Mucosa of descending colon (tissue), 3 donors: ENCODE data around the gene CFAP20DC. TPM values are rescaled to one million over a fixed set of nuclear protein-coding genes. Genes with fewer than 3 reads are reported as not detected.
"Not testable (repeated sequence)": the region's sequence is repeated elsewhere in the genome, so short reads cannot be mapped to it uniquely, and the experiment has no call there.

Experiments used
- ATAC-seq: fragments of 200-7000 bp; cut with Tn5 transposase; one replicate; pipeline ENCODE4 v1.9.1; 2020; ENCODE audit warnings: mild to moderate bottlenecking, moderate library complexity
- DNase-seq, 3 donors: peaks; one replicate each; pipeline ENCODE4 v3.0.0-alpha.2; 2020
- H3K36me3 ChIP-seq: fragments of 200-600 bp; one replicate; pipeline ENCODE4 v1.8.0; 2021; ENCODE audit warnings: low read depth, mild to moderate bottlenecking
- H3K4me1 ChIP-seq: fragments of 200-600 bp; one replicate; pipeline ENCODE4 v1.8.0; 2021; ENCODE audit warnings: low read depth, mild to moderate bottlenecking
- H3K4me3 ChIP-seq: fragments of 200-600 bp; one replicate; pipeline ENCODE4 v1.8.0; 2021; ENCODE audit warnings: mild to moderate bottlenecking
- H3K9me3 ChIP-seq: fragments of 200-600 bp; one replicate; pipeline ENCODE4 v1.8.0; 2021; ENCODE audit warnings: mild to moderate bottlenecking
- CTCF ChIP-seq: fragments of 200-600 bp; IDR thresholded peaks from one replicate; pipeline ENCODE4 v1.8.0; 2022; ENCODE audit warnings: antibody characterized with exemption, mild to moderate bottlenecking
- intact Hi-C, 2 donors: fragments of 100-400 bp; cut with DNase I in 1 of 2; cut with micrococcal nuclease in 1 of 2; formaldehyde crosslinking; loops; one replicate each; pipeline versions ENCODE4 v1.11.0 to v1.11.1; 2022; cut with DNase I, micrococcal nuclease
- total RNA-seq, 3 donors: library from RNA; stranded (reverse); fragmentation: NEBNext Ultra II Directional in 2 of 3; extraction: Animal tissue kit (Norgen Biotek cat#: 25700) in 2 of 3; gene quantifications; one replicate each; pipeline versions ENCODE4 v1.2.1 to v1.2.4, GENCODE V29; 2021 to 2023
- donor health status: DM: no; HTN: no; CAD: no; lungs with moderate emphysema.
- donor health status: DM: no; HTN: no; CAD: no.
- donor health status: DM: no; HTN: yes; CAD: no.

CFAP20DC gene
- total RNA-seq, 3 donors from 2014 or later = 0.49 to 1.0 (median 0.57) TPM

GRCh38 chr3:58857402-58857801 is 192.4 kb downstream of the CFAP20DC start:
- ATAC-seq = peak; percentile 63
- Histone ChIP-seq H3K36me3 (no peaks in the 10 kb centered on the region), H3K4me1 (peaks cover 10% of the 10 kb centered on the region), H3K4me3 (no peak overlapping the region), H3K9me3 (no peaks in the 10 kb centered on the region)
- TF ChIP-seq CTCF = no peak
- DNase-seq = peak in 1 of 3 donors; percentile 2
- intact Hi-C loops = no loop called here

DNA sequence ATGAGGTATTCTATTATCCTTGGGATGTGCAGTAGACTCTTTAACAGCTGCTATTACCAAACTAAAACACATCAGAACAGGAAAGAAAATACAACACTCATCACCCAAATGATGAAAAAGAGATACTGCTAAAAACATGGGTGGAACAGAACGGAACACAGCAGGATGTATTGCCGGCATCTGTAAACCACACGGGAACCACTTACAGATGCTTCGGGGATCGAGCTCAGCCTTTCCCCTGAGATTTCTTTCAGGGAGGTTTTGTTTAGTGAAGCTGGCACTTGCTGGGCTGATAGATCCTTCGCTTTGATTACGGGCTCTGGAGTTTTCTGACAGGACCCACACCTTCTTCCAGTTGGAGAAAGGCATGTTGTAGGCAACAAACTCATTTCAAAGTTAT is 201.0 kb downstream of the CFAP20DC start:
- DNase-seq (no peak), ATAC-seq (no peak)
- no peak for TF ChIP-seq CTCF
- intact Hi-C loops = no loop called here
- no peaks in the 10 kb centered on the region for H3K36me3 ChIP-seq
- H3K4me1 ChIP-seq = no peaks in the 10 kb centered on the region
- no peak overlapping the region for H3K4me3 ChIP-seq
- H3K9me3 ChIP-seq = no peaks in the 10 kb centered on the region

DNA sequence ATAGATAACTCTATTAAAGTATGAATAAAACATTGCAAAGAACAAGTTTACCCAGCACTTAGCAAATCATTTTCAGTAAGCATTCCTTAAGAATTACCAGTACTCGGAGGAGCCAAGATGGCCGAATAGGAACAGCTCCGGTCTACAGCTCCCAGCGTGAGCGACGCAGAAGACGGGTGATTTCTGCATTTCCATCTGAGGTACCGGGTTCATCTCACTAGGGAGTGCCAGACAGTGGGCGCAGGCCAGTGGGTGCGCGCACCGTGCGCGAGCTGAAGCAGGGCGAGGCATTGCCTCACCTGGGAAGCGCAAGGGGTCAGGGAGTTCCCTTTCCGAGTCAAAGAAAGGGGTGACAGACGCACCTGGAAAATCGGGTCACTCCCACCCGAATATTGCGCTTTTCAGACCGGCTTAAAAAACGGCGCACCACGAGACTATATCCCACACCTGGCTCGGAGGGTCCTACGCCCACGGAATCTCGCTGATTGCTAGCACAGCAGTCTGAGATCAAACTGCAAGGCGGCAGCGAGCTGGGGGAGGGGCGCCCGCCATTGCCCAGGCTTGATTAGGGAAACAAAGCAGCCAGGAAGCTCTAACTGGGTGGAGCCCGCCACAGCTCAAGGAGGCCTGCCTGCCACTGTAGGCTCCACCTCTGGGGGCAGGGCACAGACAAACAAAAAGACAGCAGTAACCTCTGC is 207.6 kb downstream of the CFAP20DC start:
- ATAC-seq, DNase-seq: not testable (repeated sequence)

DNA sequence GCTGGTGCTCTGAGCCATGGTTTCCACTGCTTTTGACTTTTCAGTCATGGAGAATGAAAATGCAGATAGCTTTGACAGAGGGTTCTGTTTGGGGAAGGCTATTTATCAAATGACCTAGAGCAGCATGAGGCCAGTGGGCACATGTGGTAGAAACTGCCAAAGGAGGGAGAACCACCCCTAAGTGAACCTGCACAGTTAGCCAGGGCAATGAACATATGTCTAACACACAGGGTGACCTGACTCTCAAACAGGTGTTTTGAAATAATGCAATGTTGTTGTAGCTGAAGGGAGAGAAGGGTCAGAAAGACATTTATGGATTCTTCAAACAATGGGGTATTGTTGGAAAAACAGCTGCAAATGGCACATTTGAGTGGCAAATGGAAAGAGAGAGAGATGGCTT is 208.9 kb downstream of the CFAP20DC start:
- no peaks in the 10 kb centered on the region for H3K9me3 ChIP-seq
- ATAC-seq (no peak), DNase-seq (no peak)
- TF ChIP-seq CTCF = no peak
- no peak overlapping the region for H3K4me3 ChIP-seq
- no peaks in the 10 kb centered on the region for H3K36me3 ChIP-seq
- no peaks in the 10 kb centered on the region for H3K4me1 ChIP-seq
- intact Hi-C loops = no loop called here

More for the DNA sequence above, 207.6 kb downstream of the CFAP20DC start:
- intact Hi-C loops, H3K4me1 ChIP-seq, H3K36me3 ChIP-seq, H3K9me3 ChIP-seq, H3K4me3 ChIP-seq: not testable (repeated sequence)

GRCh38 chr3:58839964-58840363 is 209.9 kb downstream of the CFAP20DC start:
- no peaks in the 10 kb centered on the region for H3K36me3 ChIP-seq
- no peaks in the 10 kb centered on the region for H3K9me3 ChIP-seq
- TF ChIP-seq CTCF = no peak
- no peak for ATAC-seq
- no peaks in the 10 kb centered on the region for H3K4me1 ChIP-seq
- DNase-seq = no peak
- no peak overlapping the region for H3K4me3 ChIP-seq
- intact Hi-C loops = no loop called here

DNA sequence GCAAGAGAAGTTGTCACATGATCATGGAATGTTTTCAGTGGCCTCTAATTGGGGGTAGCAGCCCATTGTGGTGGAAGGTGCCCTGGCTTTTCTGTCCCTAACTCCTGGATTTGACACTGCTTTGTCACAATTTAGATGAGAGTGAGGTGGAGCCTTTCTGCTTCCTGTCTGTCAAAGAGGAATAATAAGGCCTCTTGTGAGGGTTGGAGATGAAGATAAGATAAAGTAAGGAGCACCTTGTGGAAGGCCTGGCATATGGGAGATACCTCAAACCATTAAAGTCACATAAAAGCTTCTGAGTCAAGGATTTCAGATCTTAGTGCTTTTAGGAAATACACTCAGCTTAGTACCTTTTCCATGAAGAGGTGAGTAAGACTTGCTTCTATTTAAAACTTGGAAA is 210.6 kb downstream of the CFAP20DC start:
- no peak overlapping the region for H3K4me3 ChIP-seq
- ATAC-seq (no peak), DNase-seq (no peak)
- no peaks in the 10 kb centered on the region for H3K4me1 ChIP-seq
- H3K36me3 ChIP-seq = no peaks in the 10 kb centered on the region
- no peaks in the 10 kb centered on the region for H3K9me3 ChIP-seq
- intact Hi-C loops = no loop called here
- TF ChIP-seq CTCF = no peak
